K562 (cell line): ENCODE data around the gene KCTD11. TPM values are rescaled to one million over a fixed set of nuclear protein-coding genes. Genes with fewer than 3 reads are reported as not detected.

ENCODE experiments used
- ATAC-seq: fragments of 200-7000 bp; cut with Tn5 transposase; 3 replicates; pipeline ENCODE4 v1.9.1; 2020; ENCODE audit warnings: moderate library complexity
- Bru-seq: library from RNA; stranded (reverse); fragments of 400-500 nt; gene quantifications from one replicate; lab custom pipeline; 2021; lab: Mats Ljungman, UMichigan
- BruChase-seq, 2 experiments: library from RNA; stranded (reverse); fragments of 400-500 nt; gene quantifications; one replicate each; lab custom pipeline; 2021; lab: Mats Ljungman, UMichigan
- BruUV-seq: library from RNA; stranded (reverse); fragments of 400-500 nt; replicated peaks from 2 replicates; lab custom pipeline; 2021; lab: Mats Ljungman, UMichigan
- CTCF ChIA-PET: fragments of 300-600 bp; formaldehyde crosslinking; extraction: SDS; loops from one replicate; lab custom pipeline; 2021; ENCODE audit warnings: low intra/inter-chr PET ratio; lab: Yijun Ruan, JAX
- POLR2A ChIA-PET: fragments of 300-600, 350-650 bp; sonication (Branson Sonifier 250); formaldehyde crosslinking; extraction: SDS; loops from one replicate; lab custom pipeline; 2021; ENCODE audit warnings: antibody characterized with exemption, inconsistent platforms; lab: Yijun Ruan, JAX
- DNase-seq, 4 experiments: peaks; one replicate each; pipeline versions ENCODE4 v3.0.0 to v3.0.0-alpha.2; 2011 to 2018; ENCODE audit warnings: low spot score in 3 of 4, mixed read lengths in 3 of 4; ENCODE audit errors: extremely low read depth in 1 of 4
- FAIRE-seq: peaks from 2 replicates; lab custom pipeline; 2011; peaks lifted over from hg19 to GRCh38; lab: Jason Lieb, UNC
- H2AFZ ChIP-seq: 2 replicates; pipeline ENCODE4 v1.6.0; 2011; ENCODE audit warnings: low read depth, low read length, control low read depth, inconsistent platforms
- H3K27ac ChIP-seq: fragments of 200-600 bp; 3 replicates; pipeline ENCODE4 v1.8.0; 2011; ENCODE audit warnings: low read depth, mild to moderate bottlenecking, control low read depth, inconsistent platforms, low read length, moderate library complexity, mixed read lengths; ENCODE audit errors: extremely low read depth
- H3K27me3 ChIP-seq, 2 experiments: fragments of 300-600 bp in 1 of 2; 2 replicates in 1 of 2; 3 replicates in 1 of 2; pipeline versions ENCODE4 v1.6.0 to v1.8.0; 2011; ENCODE audit warnings: inconsistent platforms in 2 of 2, low read length in 2 of 2, mild to moderate bottlenecking in 1 of 2, mixed read lengths in 1 of 2, moderate library complexity in 1 of 2; ENCODE audit not compliant: control insufficient read depth in 2 of 2, insufficient read depth in 2 of 2
- H3K36me3 ChIP-seq: fragments of 300-600 bp; 3 replicates; pipeline ENCODE4 v1.8.0; 2011; ENCODE audit warnings: mild to moderate bottlenecking, low read length, inconsistent platforms; ENCODE audit not compliant: control insufficient read depth, insufficient read depth
- H3K4me1 ChIP-seq, 2 experiments: fragments of 200-600 bp in 1 of 2; replicated peaks in 1 of 2; 2 replicates in 1 of 2; 3 replicates in 1 of 2; pipeline versions ENCODE4 v1.5.1 to v1.8.0; 2011; ENCODE audit warnings: inconsistent platforms in 2 of 2, low read length in 2 of 2, mild to moderate bottlenecking in 1 of 2, mixed read lengths in 1 of 2, moderate library complexity in 1 of 2; ENCODE audit not compliant: control insufficient read depth in 2 of 2, insufficient read depth in 2 of 2
- H3K4me2 ChIP-seq: 2 replicates; pipeline ENCODE4 v1.6.1; 2011; ENCODE audit warnings: low read length, control low read depth, inconsistent platforms, mixed read lengths; ENCODE audit not compliant: insufficient read depth
- H3K4me3 ChIP-seq: fragments of 200-600 bp; sonication (generic), shearing (Covaris generic); 2 replicates; pipeline ENCODE4 v1.5.1; 2016; ENCODE audit warnings: control low read depth, inconsistent platforms
- H3K79me2 ChIP-seq: fragments of 200-600 bp; 3 replicates; pipeline ENCODE4 v1.8.0; 2011; ENCODE audit warnings: low read length, inconsistent platforms; ENCODE audit not compliant: control insufficient read depth, insufficient read depth
- H3K9ac ChIP-seq, 2 experiments: 2 replicates each; pipeline versions ENCODE4 v1.6.0 to v1.6.1; 2011; ENCODE audit warnings: low read depth in 2 of 2, low read length in 2 of 2, control low read depth in 1 of 2, inconsistent platforms in 1 of 2, mild to moderate bottlenecking in 1 of 2, mixed read lengths in 1 of 2; ENCODE audit not compliant: insufficient read depth in 1 of 2
- H3K9me1 ChIP-seq: one replicate; pipeline ENCODE4 v1.6.0; 2011; ENCODE audit warnings: inconsistent platforms, mild to moderate bottlenecking, low read length, moderate library complexity; ENCODE audit not compliant: control insufficient read depth, insufficient read depth
- H3K9me3 ChIP-seq: replicated peaks from 2 replicates; pipeline ENCODE4 v1.5.1; 2011; ENCODE audit warnings: low read depth, low read length, inconsistent platforms; ENCODE audit not compliant: control insufficient read depth, insufficient read depth
- H4K20me1 ChIP-seq: replicated peaks from 2 replicates; pipeline ENCODE4 v1.6.1; 2011; ENCODE audit warnings: low read length, inconsistent platforms, mixed read lengths; ENCODE audit not compliant: control insufficient read depth, insufficient read depth
- BRF1 ChIP-seq: IDR thresholded peaks from 3 replicates; pipeline ENCODE4 v1.6.1; 2011; ENCODE audit warnings: borderline replicate concordance, mild to moderate bottlenecking; ENCODE audit not compliant: insufficient read length; ENCODE audit errors: extremely low read depth
- CHD1 ChIP-seq: fragments of 200-600 bp; sonication (generic); IDR thresholded peaks from one replicate; pipeline ENCODE4 v1.6.1; 2012; ENCODE audit warnings: mild to moderate bottlenecking, moderate library complexity, low read length, inconsistent platforms
- CHD4 ChIP-seq: fragments of 200-600 bp; sonication (generic); IDR thresholded peaks from 3 replicates; pipeline ENCODE4 v1.6.1; 2012; ENCODE audit warnings: low read depth, mild to moderate bottlenecking, mixed read lengths, low read length, inconsistent platforms; ENCODE audit not compliant: insufficient read depth, insufficient replicate concordance, poor library complexity, severe bottlenecking
- CTBP1 ChIP-seq: fragments of 450-650 bp; IDR thresholded peaks from 2 replicates; pipeline ENCODE4 v1.6.1; 2016; ENCODE audit warnings: borderline replicate concordance
- ESRRA ChIP-seq: fragments of 450-650 bp; IDR thresholded peaks from 2 replicates; pipeline ENCODE4 v1.6.1; 2014; ENCODE audit warnings: low read depth, mild to moderate bottlenecking, moderate library complexity, borderline replicate concordance
- EZH2 ChIP-seq: IDR thresholded peaks from 2 replicates; pipeline ENCODE4 v1.6.1; 2012; ENCODE audit warnings: low read depth, mild to moderate bottlenecking, inconsistent platforms, low read length, borderline replicate concordance
- KLF10 ChIP-seq: fragments of 250-450 bp; sonication (Bioruptor Pico); IDR thresholded peaks from 2 replicates; pipeline ENCODE4 v1.6.1; 2021; ENCODE audit warnings: matching md5 sums
- MYBL2 ChIP-seq, 2 experiments: fragments of 450-650 bp in 1 of 2; sonication (generic) in 1 of 2; formaldehyde crosslinking in 1 of 2; IDR thresholded peaks; 2 replicates each; pipeline versions ENCODE4 v1.6.1 to v1.8.1; 2017 to 2022; ENCODE audit warnings: borderline replicate concordance in 1 of 2, inconsistent platforms in 1 of 2, low read depth in 1 of 2, mild to moderate bottlenecking in 1 of 2, missing genetic modification reagents in 1 of 2, moderate library complexity in 1 of 2
- NCOR1 ChIP-seq: fragments of 450-650 bp; IDR thresholded peaks from 2 replicates; pipeline ENCODE4 v1.6.1; 2016; ENCODE audit warnings: mild to moderate bottlenecking, moderate library complexity
- NONO ChIP-seq, 2 experiments: fragments of 200-400 bp in 1 of 2; fragments of 450-650 bp in 1 of 2; formaldehyde crosslinking in 1 of 2; IDR thresholded peaks; 2 replicates each; pipeline ENCODE4 v1.6.1; 2017; ENCODE audit warnings: low read depth in 2 of 2, mild to moderate bottlenecking in 2 of 2, moderate library complexity in 2 of 2, low read length in 1 of 2
- OTX1 ChIP-seq: fragments of 450-650 bp; formaldehyde crosslinking; IDR thresholded peaks from 2 replicates; pipeline ENCODE4 v1.4.0; 2022; ENCODE audit warnings: mild to moderate bottlenecking
- SIRT6 ChIP-seq: IDR thresholded peaks from one replicate; pipeline ENCODE4 v1.6.1; 2012; ENCODE audit warnings: low read depth, mild to moderate bottlenecking, control low read depth, inconsistent platforms, low read length, moderate library complexity
- SRSF7 ChIP-seq: fragments of 200-400 bp; formaldehyde crosslinking; optimal IDR thresholded peaks from 2 replicates; pipeline ENCODE3; 2017; ENCODE audit warnings: mild to moderate bottlenecking, low read depth, low read length
- TAL1 ChIP-seq: fragments of 450-650 bp; IDR thresholded peaks from 2 replicates; pipeline ENCODE4 v1.6.1; 2016; ENCODE audit warnings: mild to moderate bottlenecking
- ZNF507 ChIP-seq: conservative IDR thresholded peaks from 2 replicates; pipeline ENCODE4 v1.6.1; 2017; ENCODE audit warnings: missing genetic modification characterization, missing compliant biosample characterization
- ZSCAN32 ChIP-seq: fragments of 450-650 bp; formaldehyde crosslinking; IDR thresholded peaks from 2 replicates; pipeline ENCODE4 v1.4.0; 2020; ENCODE audit warnings: mild to moderate bottlenecking, moderate library complexity
- WGBS: fragments of 100-300 bp; shearing (Covaris generic); methylation state at CpG from one replicate; pipeline ENCODE4 v1.1.6; 2016; ENCODE audit warnings: low coverage, mixed read lengths; ENCODE audit not compliant: insufficient coverage; ENCODE audit errors: missing lambda C conversion rate; 5-methylcytosine and 5-hydroxymethylcytosine counted together
- in situ Hi-C: fragments of 300-500 bp; cut with MboI; formaldehyde crosslinking; loops from 4 replicates; pipeline ENCODE4 v1.15.0; 2018; ENCODE audit warnings: inconsistent platforms, mixed read lengths
- intact Hi-C: fragments of 100-400 bp; cut with micrococcal nuclease; formaldehyde crosslinking; loops from 2 replicates; pipeline ENCODE4 v1.14.2; 2022
- long read RNA-seq, 3 experiments: library from polyadenylated mRNA in 2 of 3; library from RNA in 1 of 3; unstranded in 2 of 3; stranded (forward) in 1 of 3; transcript quantifications; one replicate each; pipeline ENCODE4 v2.0.0, GENCODE V29; 2019 to 2022
- polyA minus RNA-seq, 3 experiments: library from RNA; depleted of rRNA, polyadenylated mRNA; stranded (reverse); fragments of >200 nt; gene quantifications; 2 replicates each; pipeline ENCODE4 v1.2.3, GENCODE V29; 2011
- polyA plus RNA-seq, 8 experiments: library from polyadenylated mRNA; depleted of rRNA in 4 of 8; stranded (reverse) in 5 of 8; unstranded in 3 of 8; fragments of >200 nt; fragmentation: Nextera tagmentation in 2 of 8; fragmentation: Illumina TruSeq in 1 of 8; extraction: Ambion mirVana in 2 of 8; extraction: Trizol in 1 of 8; gene quantifications; 2 replicates each; pipeline versions ENCODE4 v1.2.1 to v1.2.3, GENCODE V29; 2011 to 2014; ENCODE audit warnings: inconsistent platforms in 1 of 8, missing spikeins in 1 of 8
- total RNA-seq, 7 experiments: library from RNA; depleted of rRNA in 6 of 7; stranded (reverse); fragments of >200 nt in 6 of 7; fragmentation: Illumina TruSeq in 2 of 7; extraction: Trizol in 2 of 7; gene quantifications; 2 replicates each; pipeline versions ENCODE4 v1.2.1 to v1.2.3, GENCODE V29; 2011 to 2021; ENCODE audit warnings: low replicate concordance in 1 of 7

The KCTD11 gene
- total RNA-seq (2011; cell fraction: chromatin; rRNA removed; ENCODE audit: low replicate concordance): 1.5 and 5.1 TPM in 2 replicates
- total RNA-seq (2011; cell fraction: nucleolus; rRNA removed): 4.2 and 5.7 TPM in 2 replicates
- 3.4 and 3.7 TPM in 2 replicates for total RNA-seq (2011; cell fraction: nucleoplasm; rRNA removed)
- total RNA-seq (2014; rRNA removed) (2.6 and 2.7 TPM in 2 replicates), total RNA-seq (2014; rRNA removed; fragmentation: Illumina TruSeq; extraction: Trizol) (1.2 and 1.3 TPM in 2 replicates), total RNA-seq (2015; rRNA removed; fragmentation: Illumina TruSeq; extraction: Trizol) (1.4 and 1.5 TPM in 2 replicates), total RNA-seq (2021) (3.0 and 3.2 TPM in 2 replicates), polyA plus RNA-seq (2011; rRNA removed) (2.6 and 2.7 TPM in 2 replicates), polyA plus RNA-seq (2014; fragmentation: Illumina TruSeq; extraction: Trizol) (2.4 and 2.9 TPM in 2 replicates), polyA plus RNA-seq (2014; fragmentation: Nextera tagmentation; extraction: Ambion mirVana) (under 1 TPM in 1 of 2 experiments, not detected in 1; 0.01 TPM), polyA plus RNA-seq (2014; rRNA removed) (2.6 and 2.8 TPM in 2 replicates), polyA minus RNA-seq (2011; rRNA and poly(A)+ RNA removed) (2.5 TPM in 2 replicates), Bru-seq, nascent RNA (percentile 51 among the genes with signal in this experiment), BruChase-seq, experiment 1, labeled RNA remaining after a 2-hour chase (percentile 45 among the genes with signal in this experiment), BruChase-seq, experiment 2, labeled RNA remaining after a 6-hour chase (percentile 49 among the genes with signal in this experiment)
- polyA plus RNA-seq (2011; cell fraction: cytosol; rRNA removed): 3.6 and 5.4 TPM in 2 replicates
- 3.7 and 5.6 TPM in 2 replicates for polyA plus RNA-seq (2011; cell fraction: nucleus; rRNA removed)
- 3.3 and 4.1 TPM in 2 replicates for polyA plus RNA-seq (2012)
- polyA minus RNA-seq (2011; cell fraction: cytosol; rRNA and poly(A)+ RNA removed): 1.4 and 1.9 TPM in 2 replicates
- polyA minus RNA-seq (2011; cell fraction: nucleus; rRNA and poly(A)+ RNA removed): 2.3 and 2.6 TPM in 2 replicates
- long read RNA-seq, experiment 1, transcript KCTD11-201 (1 exons, 2,783 nt): major isoform, 9 of 11 reads
- long read RNA-seq, experiment 1, partial matches to known transcripts: 0 of 11 reads
- long read RNA-seq, experiment 1, other reads (novel, unspliced or antisense): 0 of 11 reads
- long read RNA-seq, experiment 2, partial matches to known transcripts: 0 of 5 reads
- long read RNA-seq, experiment 2, other reads (novel, unspliced or antisense): 0 of 5 reads
- long read RNA-seq, experiment 3, partial matches to known transcripts: 0 of 3 reads
- long read RNA-seq, experiment 3, other reads (novel, unspliced or antisense): 0 of 3 reads

- Histone ChIP-seq H2AFZ (peak within 1 kb of the TSS; percentile 84), H3K4me2 (peak within 1 kb of the TSS; percentile 80), H3K27ac (peak within 1 kb of the TSS; percentile 88), H3K9me1 (no peaks in the 10 kb centered on the region), H4K20me1 (no peaks in the 10 kb centered on the region), H3K79me2 (peaks cover 8% of the 10 kb centered on the region), H3K4me1 (peaks cover 3 to 70% of the 10 kb centered on the region in 2 experiments; a peak in 3 of 5 replicates), H3K9ac (peak within 1 kb of the TSS; percentile 79 to 92), H3K9me3 (no peaks in the 10 kb centered on the region), H3K27me3 (no peaks in the 10 kb centered on the region), H3K36me3 (no peaks in the 10 kb centered on the region), H3K4me3 (peak within 1 kb of the TSS; percentile 72)
- DNase-seq (peak; percentile 88 to 91 (median 88)), FAIRE-seq (no peak), ATAC-seq (peak; percentile 86)
- BruUV-seq: no TSS peak
- in situ Hi-C loops (loop anchor here (10.0 kb wide), 1 partner anchor 203 kb away; the partner anchor contains the start of gene TNFSF13), intact Hi-C loops (loop anchor here (5.0 kb wide), 1 partner anchor 130 kb away; the partner anchor contains the start of genes POLR2A and SLC35G6)
- CTCF ChIA-PET: interaction anchor here (0.7 to 1.0 kb wide), 2 partner anchors 127 to 307 kb away, joined by 3 to 4 read pairs; partner anchors contain the start of gene ZBTB4
- POLR2A ChIA-PET: interaction anchor here (0.6 to 4.6 kb wide), 6 partner anchors 11 to 232 kb away, joined by 3 to 15 read pairs (median 4); partner anchors contain the start of genes ACAP1, GPS2, MPDU1 and SLC2A4
- WGBS: under 1% methylated on average over 25 of the region's 91 CpGs
- TF ChIP-seq NCOR1 (peak; percentile 52), BRF1 (no peak), SRSF7 (no peak), CHD1 (no peak), OTX1 (CRISPR knock-in tag) (no peak), KLF10 (CRISPR knock-in tag) (no peak), ESRRA (no peak), ZSCAN32 (CRISPR knock-in tag) (no peak), TAL1 (no peak), EZH2 (no peak), ZNF507 (tag) (no peak), SIRT6 (no peak), CTBP1 (0 out of 2 replicates have a peak, but pooled peaks have one; percentile 49), NONO (IDR thresholded peaks at IDR 0.05; ENCODE audit: low read depth in 2 of 2, low read length in 1 of 2) (0 out of 4 replicates have a peak, but pooled peaks of 1 of the 2 experiments have one; percentile 8), MYBL2 (IDR thresholded peaks at IDR 0.05; ENCODE audit: low read depth) (no peak), MYBL2 (CRISPR knock-in tag; IDR thresholded peaks at IDR 0.05; ENCODE audit: borderline replicate concordance) (no peak), CHD4 (no peak)
Measured at GRCh38 chr17:7351665-7352502, at the start of gene KCTD11. TSS of gene KCTD11 (plus strand) at chr17:7352162.
